Measurements from ENCODE around the gene CABP1. TPM values are rescaled to one million over a fixed set of nuclear protein-coding genes. Genes with fewer than 3 reads are reported as not detected.

CABP1 gene
- total and polyA plus RNA-seq, 9 of the 15 experiments (the other 6 are each of a cell fraction or from before 2014, with no cell fraction given): not detected

- TF ChIP-seq CHAMP1 (IDR thresholded peaks at IDR 0.05) (no peak), SMARCA5 (IDR thresholded peaks at IDR 0.05) (no peak), U2AF1 (optimal IDR thresholded peaks at IDR 0.05; ENCODE audit: low read depth, low read length) (peak; percentile 33), ATF1 (CRISPR knock-in tag; IDR thresholded peaks at IDR 0.05) (no peak), ATF1 (tag; IDR thresholded peaks at IDR 0.05) (peak; percentile 83), ZSCAN29 (IDR thresholded peaks at IDR 0.05) (no peak), CREB1 (IDR thresholded peaks at IDR 0.05) (no peak; the same call in 1 of the 2 replicates), CREB1 (CRISPR knock-in tag; IDR thresholded peaks at IDR 0.05) (no peak; the same call in 1 of the 2 replicates), ZNF699 (CRISPR knock-in tag; IDR thresholded peaks at IDR 0.05; ENCODE audit: insufficient replicate concordance) (no peak), GTF2E2 (tag; IDR thresholded peaks at IDR 0.05) (0 out of 2 replicates have a peak, but pooled peaks have one; percentile 15), BHLHE40 (IDR thresholded peaks at IDR 0.05; ENCODE audit: low read length) (no peak; the same call in 1 of the 2 replicates), ZNF696 (CRISPR knock-in tag; conservative IDR thresholded peaks at IDR 0.05) (no peak), HDGF (IDR thresholded peaks at IDR 0.05) (no peak), ZNF165 (CRISPR knock-in tag; IDR thresholded peaks at IDR 0.05; ENCODE audit: borderline replicate concordance) (no peak), FOXK2 (conservative IDR thresholded peaks at IDR 0.05 in 1 of 2, IDR thresholded peaks at IDR 0.05 in 1 of 2; ENCODE audit: low read depth in 2 of 2) (peak; percentile 57 to 64; a peak in 1 of 4 replicates), FOXA3 (CRISPR knock-in tag; conservative IDR thresholded peaks at IDR 0.05 in 1 of 2, IDR thresholded peaks at IDR 0.05 in 1 of 2) (peak in 1 of 2 experiments; percentile 33; a peak in 1 of 4 replicates), CREB3 (tag; conservative IDR thresholded peaks at IDR 0.05; ENCODE audit: low read depth) (no peak), PBX2 (CRISPR knock-in tag; IDR thresholded peaks at IDR 0.05; ENCODE audit: low read depth) (no peak), PBX2 (tag; conservative IDR thresholded peaks at IDR 0.05; ENCODE audit: low read depth) (no peak)
These were observed 46.5 kb downstream of the CABP1 start, which contains the start of gene MLEC (continued) for GRCh38 chr12:120686690-120687577.
